Measurements from ENCODE around the gene TXNIP. TPM values are rescaled to one million over a fixed set of nuclear protein-coding genes. Genes with fewer than 3 reads are reported as not detected.

The TXNIP gene
- total and polyA plus RNA-seq, 7 donors = 887 to 2,747 (median 1,577) TPM

GRCh38 chr1:145962157-145963102, 33.9 kb downstream of the TXNIP start:
- H3K36me3 ChIP-seq (ENCODE audit: insufficient read depth in 1 of 2, low read depth in 1 of 2) = no peaks in the 10 kb centered on the region
- ATAC-seq = peak in 3 of 4 donors; percentile 3 to 35 (median 9)
- H3K4me1 ChIP-seq = peaks cover 53% of the 10 kb centered on the region
- peak overlapping the region; percentile 86 for H3K27ac ChIP-seq
- peak; percentile 69 to 80 for DNase-seq
- no peaks in the 10 kb centered on the region for H3K27me3 ChIP-seq (ENCODE audit: insufficient read depth in 3 of 3, low read length in 2 of 3)
- 2 to 11% (median 7%) methylated on average over 19 to 29 of the region's 36 CpGs for WGBS, 3 donors
- H3K4me3 ChIP-seq = peak overlapping the region; percentile 85
- TF ChIP-seq CTCF (IDR thresholded peaks at IDR 0.05) = no peak
- intact Hi-C loops (cut with DNase I) = loop anchor here in 1 of 2 donors (5.0 kb wide), 1 partner anchor 105 kb away; the partner anchor contains the start of gene PIAS3
- H3K9me3 ChIP-seq = peaks cover 3% of the 10 kb centered on the region

- WGBS, 3 donors = 2 to 8% (median 3%) methylated on average over 38 to 57 of the region's 57 CpGs
- TF ChIP-seq CTCF (IDR thresholded peaks at IDR 0.05) = no peak
- intact Hi-C loops (cut with DNase I) = loop anchor here in 1 of 2 donors (2.0 to 5.0 kb wide), 2 partner anchors 17 to 104 kb away; partner anchors contain the start of gene PIAS3
- Histone ChIP-seq H3K36me3 (ENCODE audit: insufficient read depth in 1 of 2, low read depth in 1 of 2) (no peaks in the 10 kb centered on the region), H3K27ac (peak overlapping the region; percentile 86), H3K4me3 (peak overlapping the region; percentile 85), H3K27me3 (ENCODE audit: insufficient read depth in 3 of 3, low read length in 2 of 3) (no peaks in the 10 kb centered on the region), H3K9me3 (no peaks in the 10 kb centered on the region), H3K4me1 (peaks cover 58% of the 10 kb centered on the region)
- DNase-seq (peak; percentile 63 to 76), ATAC-seq (peak in 1 of 4 donors; percentile 22)
Observed at GRCh38 chr1:145961425-145962156, 34.8 kb downstream of the TXNIP start.

- ATAC-seq (no peak), DNase-seq (peak in 1 of 2 donors; percentile 37)
- Histone ChIP-seq H3K27ac (peak overlapping the region; percentile 86), H3K4me1 (peaks cover 64% of the 10 kb centered on the region), H3K4me3 (peak overlapping the region; percentile 85), H3K9me3 (no peaks in the 10 kb centered on the region), H3K36me3 (ENCODE audit: insufficient read depth in 1 of 2, low read depth in 1 of 2) (no peaks in the 10 kb centered on the region), H3K27me3 (ENCODE audit: insufficient read depth in 3 of 3, low read length in 2 of 3) (no peaks in the 10 kb centered on the region)
- TF ChIP-seq CTCF (IDR thresholded peaks at IDR 0.05) = no peak
- intact Hi-C loops (cut with DNase I) = loop anchor here in 1 of 2 donors (2.0 to 5.0 kb wide), 2 partner anchors 18 to 104 kb away; partner anchors contain the start of gene PIAS3
- WGBS, 3 donors = 1 to 2% (median 2%) methylated on average over 18 to 22 of the region's 22 CpGs
Observed at GRCh38 chr1:145961109-145961424, 35.3 kb downstream of the TXNIP start.

- Histone ChIP-seq H3K4me3 (peak overlapping the region; percentile 85), H3K4me1 (peaks cover 67% of the 10 kb centered on the region), H3K36me3 (ENCODE audit: insufficient read depth in 1 of 2, low read depth in 1 of 2) (no peaks in the 10 kb centered on the region), H3K27me3 (ENCODE audit: insufficient read depth in 3 of 3, low read length in 2 of 3) (no peaks in the 10 kb centered on the region), H3K27ac (peak overlapping the region; percentile 86), H3K9me3 (no peaks in the 10 kb centered on the region)
- intact Hi-C loops (cut with DNase I) = loop anchor here in 1 of 2 donors (2.0 to 5.0 kb wide), 2 partner anchors 18 to 103 kb away; partner anchors contain the start of gene PIAS3
- WGBS, 3 donors = 0 to 1% (median 0%) methylated on average over 36 to 44 of the region's 44 CpGs
- peak; percentile 85 to 93 for DNase-seq
- peak; percentile 35 to 53 (median 40) for ATAC-seq
- peak; percentile 18 for TF ChIP-seq CTCF (IDR thresholded peaks at IDR 0.05)
Observed at GRCh38 chr1:145960468-145961108, 35.8 kb downstream of the TXNIP start.

Data from psoas muscle (tissue), 8 donors.